GM21390 (cell line): Measurements from ENCODE around the gene LIPN.
A peak's percentile ranks its signal among the peaks of the same experiment; 100 is the strongest.
"Not testable (repeated sequence)": the region's sequence is repeated elsewhere in the genome, so short reads cannot be mapped to it uniquely, and the experiment has no call there.

Experiments used
- ATAC-seq: cut with Tn5 transposase; IDR thresholded peaks from one replicate; pipeline ENCODE4 v1.9.1; 2021; ENCODE audit not compliant: unreplicated experiment

Gene LIPN

DNA sequence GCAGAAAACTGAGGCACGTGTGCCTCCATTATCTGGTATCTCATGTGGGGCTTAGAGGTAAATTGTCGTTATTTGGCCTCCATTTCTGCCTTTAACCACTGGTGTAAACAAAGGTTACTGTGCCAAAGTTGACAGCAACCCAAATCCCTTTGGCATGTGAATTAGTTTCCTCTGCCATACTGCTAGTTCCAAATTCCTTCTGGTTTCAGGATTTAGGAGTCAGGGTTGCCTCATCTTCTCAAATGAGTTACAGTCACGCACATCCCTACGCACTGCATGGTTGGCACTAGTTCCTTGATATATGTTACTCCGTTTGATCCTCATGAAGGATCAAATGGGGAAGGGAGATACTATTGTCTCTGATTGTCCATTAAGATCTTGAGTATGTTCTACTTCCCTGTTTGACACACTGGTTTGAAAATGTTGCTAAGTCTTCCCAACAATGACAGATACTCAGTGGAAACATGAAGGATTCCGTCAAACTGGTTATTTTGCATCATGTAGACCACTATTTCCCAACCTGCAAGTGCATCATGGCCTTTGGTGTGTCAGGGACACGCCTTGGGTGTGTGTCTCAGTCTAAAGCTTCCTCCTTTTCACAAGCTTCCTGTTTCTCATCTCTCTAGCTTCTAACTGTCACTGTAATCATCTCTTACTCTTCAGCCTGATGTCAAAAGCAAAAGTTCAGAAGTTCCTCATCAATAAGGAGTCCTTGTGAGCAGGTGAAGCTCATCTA is at the start of gene LIPN:
Gene LIPN (plus strand): TSS at position 655 of the 736 bp plus-strand sequence. CDS start 1,386 bp downstream, outside the sequence.
- no peak for ATAC-seq

GRCh38 chr10:88715517-88715916 is 44.3 kb upstream of the LIPN start:
- ATAC-seq, result no peak

DNA sequence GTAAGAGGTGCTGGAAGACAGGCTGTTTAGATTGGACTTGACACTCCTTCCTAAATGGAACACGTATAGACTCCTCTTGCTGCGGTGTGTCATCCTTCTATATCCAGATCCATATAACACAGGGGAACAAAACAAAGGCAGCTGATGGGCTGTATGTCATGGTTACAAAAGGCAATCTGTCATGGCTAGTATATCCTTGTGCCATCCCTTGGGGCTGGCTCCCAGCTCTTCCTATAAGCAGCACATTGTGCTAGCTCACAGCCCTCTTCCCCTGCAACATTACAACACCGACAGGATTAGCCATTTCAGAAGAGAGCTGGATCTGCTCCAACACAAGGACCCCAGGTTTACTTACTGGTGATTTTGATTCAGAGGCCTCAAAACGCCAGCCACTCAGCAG is 38.4 kb upstream of the LIPN start:
- ATAC-seq, result no peak

DNA sequence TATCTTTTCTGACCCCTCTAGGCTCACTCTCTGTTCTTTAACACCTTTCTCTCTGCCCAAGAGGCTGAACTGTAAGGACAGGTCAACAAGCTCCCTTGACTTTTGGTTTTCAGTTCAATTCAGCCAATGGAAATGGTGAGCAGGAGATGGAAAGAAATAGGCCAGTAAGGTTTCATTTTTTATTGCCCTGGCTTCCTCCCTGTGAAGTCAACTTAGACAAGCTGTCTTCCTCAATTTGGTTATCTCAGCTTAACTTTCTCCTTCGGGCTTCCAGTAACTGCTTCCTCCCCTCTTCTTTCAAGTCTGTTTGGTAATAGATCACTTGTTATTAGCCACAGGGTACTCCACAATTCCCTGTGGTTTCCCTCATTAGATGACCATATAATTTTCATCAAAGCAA is 34.0 kb upstream of the LIPN start:
- peak; percentile 66 for ATAC-seq

GRCh38 chr10:88728107-88728763 is 31.6 kb upstream of the LIPN start:
- no peak for ATAC-seq

- no peak for ATAC-seq
Observed at GRCh38 chr10:88730864-88731263, 29.0 kb upstream of the LIPN start.

DNA sequence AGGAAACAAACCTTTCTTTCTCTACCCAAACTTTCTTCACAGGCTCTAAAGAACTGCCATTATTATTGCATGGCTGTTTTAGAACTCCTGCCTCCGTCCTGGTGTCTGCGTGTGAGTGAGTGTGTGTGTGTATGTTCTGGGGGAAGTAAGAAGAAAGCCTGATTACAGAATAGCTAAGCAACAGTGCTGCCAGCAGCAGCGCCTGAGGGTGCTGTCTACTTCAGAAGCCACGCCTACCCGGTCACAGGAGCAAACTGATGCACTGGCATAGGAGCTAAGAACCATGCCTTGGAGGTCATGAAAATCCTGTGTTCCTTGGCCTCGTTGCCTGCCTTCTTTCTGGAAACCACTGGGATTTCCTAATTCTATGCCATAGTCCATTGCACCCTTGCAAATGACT is 28.5 kb upstream of the LIPN start:
- no peak for ATAC-seq

DNA sequence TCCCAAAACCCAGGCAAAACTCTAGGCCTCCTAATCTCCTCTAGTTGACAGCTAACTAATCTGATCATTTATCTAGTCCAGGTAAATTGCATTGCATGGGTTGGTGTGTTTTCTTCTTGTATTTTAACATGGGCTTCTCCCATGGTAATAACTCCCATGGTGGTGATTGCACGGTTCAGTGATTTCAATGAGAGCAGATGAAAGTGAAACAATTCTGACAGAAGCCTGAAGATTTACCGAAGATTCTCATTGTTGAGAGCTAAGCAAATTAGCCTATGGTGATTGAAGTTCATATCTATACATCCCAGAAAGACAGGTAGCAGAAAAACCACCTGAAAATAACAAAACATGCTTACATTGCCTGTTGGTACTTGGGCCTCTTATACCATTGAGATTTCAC is 26.6 kb upstream of the LIPN start:
- ATAC-seq, result peak; percentile 60

GRCh38 chr10:88735661-88736060 is 24.2 kb upstream of the LIPN start:
- no peak for ATAC-seq

- ATAC-seq, result not testable (repeated sequence)
Observed at GRCh38 chr10:88741921-88742320, 17.9 kb upstream of the LIPN start.

DNA sequence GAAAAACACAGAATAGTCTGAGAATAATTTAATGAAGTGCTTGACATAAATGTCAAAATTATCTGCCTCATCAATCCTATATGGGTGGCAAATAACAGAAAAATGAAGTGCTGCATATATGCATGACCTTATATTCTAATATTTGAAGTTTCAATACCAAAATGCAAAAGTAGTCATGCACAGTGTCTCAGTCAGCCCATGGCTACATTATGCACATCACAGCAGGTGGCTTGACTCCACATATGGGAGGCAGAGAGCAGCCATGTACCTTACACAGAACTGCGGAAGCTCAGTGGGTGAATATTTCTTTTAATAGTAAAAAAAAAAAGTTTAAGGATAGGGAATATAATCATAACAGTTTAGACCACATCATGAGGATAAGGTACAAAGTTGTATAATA is 17.4 kb upstream of the LIPN start:
- no peak for ATAC-seq

DNA sequence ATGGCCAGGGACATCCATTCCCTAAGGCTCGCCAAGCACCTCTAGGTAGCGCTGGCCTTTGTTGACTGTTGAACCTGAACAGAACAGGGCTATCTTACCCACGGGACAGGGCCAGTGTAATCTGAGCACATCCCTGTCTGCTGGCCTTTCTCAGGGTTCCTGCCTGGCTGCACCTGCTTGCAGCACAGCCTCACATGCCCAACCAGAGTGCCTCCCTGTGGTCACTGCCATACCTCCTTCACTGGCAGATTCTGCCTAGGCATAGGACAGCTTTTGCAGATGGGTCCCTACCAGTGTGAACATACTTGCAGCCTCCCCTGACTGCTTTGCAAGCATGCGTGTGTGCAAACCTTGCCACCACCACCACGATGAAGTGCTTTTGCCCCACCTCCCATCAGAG is 15.8 kb upstream of the LIPN start:
- ATAC-seq, result no peak

- ATAC-seq, result no peak
Observed at GRCh38 chr10:88745633-88746032, 14.2 kb upstream of the LIPN start.

GRCh38 chr10:88754287-88754686 is 5.5 kb upstream of the LIPN start:
- no peak for ATAC-seq

- ATAC-seq, result peak; percentile 57
Observed at GRCh38 chr10:88755753-88756152, 4.1 kb upstream of the LIPN start.

DNA sequence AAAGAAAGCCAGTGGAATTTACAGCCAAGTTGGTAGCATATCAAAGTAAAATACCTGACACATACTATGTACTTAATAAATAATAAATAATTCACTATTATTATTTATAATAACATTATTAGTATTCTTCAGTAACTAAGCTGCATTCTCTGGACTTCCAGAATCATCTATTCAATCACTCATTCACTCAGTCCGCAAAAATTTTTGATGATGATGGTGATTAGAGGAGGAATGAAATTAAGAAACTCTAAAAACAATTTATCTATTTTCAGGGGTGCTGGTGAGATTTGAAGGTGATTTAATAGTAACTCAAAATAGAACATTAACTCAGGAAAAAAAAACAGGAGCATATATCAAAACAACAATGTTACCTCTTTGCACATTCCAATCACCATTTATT is 3.2 kb upstream of the LIPN start:
- no peak for ATAC-seq

DNA sequence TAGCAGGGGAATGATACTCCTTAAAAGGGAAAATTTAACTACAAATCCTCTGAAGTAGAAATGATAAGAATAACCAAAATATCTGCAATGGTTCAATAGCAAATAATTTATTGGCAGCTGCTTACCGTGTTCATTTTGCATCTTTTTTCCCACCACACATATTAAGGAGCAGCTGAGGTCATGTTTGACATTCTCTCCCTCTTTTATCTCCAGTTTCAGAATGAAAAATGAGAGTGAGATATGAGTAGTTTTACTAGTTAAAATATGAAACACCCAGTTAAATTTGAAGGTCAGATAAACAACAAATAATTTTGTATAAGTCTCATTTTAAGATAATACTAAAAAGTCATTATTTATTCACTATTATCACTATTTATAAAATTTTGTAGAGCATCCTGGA is 3.1 kb downstream of the LIPN start:
- ATAC-seq, result no peak

- ATAC-seq, result no peak
Observed at GRCh38 chr10:88763441-88763840, 3.6 kb downstream of the LIPN start.

- ATAC-seq, result no peak
Observed at GRCh38 chr10:88764110-88764509, 4.3 kb downstream of the LIPN start.

- ATAC-seq, result no peak
Observed at GRCh38 chr10:88765816-88766215, 6.0 kb downstream of the LIPN start.

DNA sequence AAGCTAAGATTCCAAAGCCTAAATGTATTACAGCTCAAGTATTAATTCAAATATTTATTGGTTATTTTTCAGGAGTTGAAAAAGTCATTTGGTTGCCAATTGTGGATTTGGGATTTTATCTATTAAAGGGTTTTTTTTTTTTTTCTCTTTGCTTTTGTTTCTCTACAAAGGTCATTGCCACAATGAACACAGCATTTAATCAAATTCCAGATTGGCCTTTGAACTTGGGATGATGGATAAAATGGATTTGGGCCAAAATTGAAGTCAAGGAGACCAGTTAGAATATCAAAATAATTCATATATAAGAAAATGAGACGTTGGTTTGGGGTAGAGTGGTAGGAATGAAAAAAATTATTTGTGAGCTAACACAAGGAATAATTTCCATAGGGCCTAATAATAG is 9.6 kb downstream of the LIPN start:
- no peak for ATAC-seq

GRCh38 chr10:88781206-88781605 is 21.4 kb downstream of the LIPN start:
- no peak for ATAC-seq

- ATAC-seq, result no peak
Observed at GRCh38 chr10:88782222-88782621, 22.4 kb downstream of the LIPN start.
